HG03575 (cell line): ENCODE measurements around the gene BABAM1.

ENCODE experiments used
- ATAC-seq: cut with Tn5 transposase; IDR thresholded peaks from one replicate; pipeline ENCODE4 v1.9.1; 2021; ENCODE audit not compliant: unreplicated experiment, insufficient number of reproducible peaks, low FRiP score; ENCODE audit errors: extremely low read depth

The BABAM1 gene

DNA sequence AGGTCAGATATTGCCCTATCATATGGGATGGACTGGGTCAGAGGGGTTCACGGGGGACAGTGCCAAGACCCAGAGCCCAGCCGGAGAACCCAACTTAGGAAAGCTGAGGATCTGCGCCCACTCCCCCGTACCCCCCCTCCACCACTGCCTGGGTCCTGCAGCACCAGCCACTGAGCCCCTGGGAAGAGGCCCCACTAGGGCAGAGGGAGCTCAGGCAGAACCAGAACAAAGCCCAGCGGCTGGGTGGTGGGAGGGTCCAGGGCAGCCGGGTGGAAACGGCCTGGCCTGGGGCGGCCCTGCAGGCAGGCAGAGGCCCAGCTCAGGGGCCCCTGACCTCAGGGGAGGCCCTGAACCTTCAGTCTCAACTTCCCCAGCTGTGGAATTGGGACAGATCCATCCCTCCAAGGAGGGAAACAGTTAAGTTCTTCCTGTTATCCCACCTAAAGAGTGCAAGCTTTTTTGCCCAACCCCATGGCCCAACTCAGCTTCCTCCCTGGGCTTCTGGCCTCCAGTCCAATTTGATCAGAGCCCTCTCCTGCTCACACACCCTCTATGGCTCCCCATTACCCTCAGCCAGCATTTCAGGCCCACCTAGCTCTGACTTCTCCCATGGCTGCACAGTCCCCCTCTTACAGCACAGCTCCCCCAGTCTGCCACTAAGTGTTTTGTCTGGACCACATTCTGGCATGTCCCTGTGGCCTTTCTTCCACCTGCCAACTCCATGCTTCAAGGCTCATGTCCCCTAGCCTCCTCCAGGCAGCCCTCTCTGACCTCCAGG is 24.6 kb upstream of the BABAM1 start:
- no peak for ATAC-seq

DNA sequence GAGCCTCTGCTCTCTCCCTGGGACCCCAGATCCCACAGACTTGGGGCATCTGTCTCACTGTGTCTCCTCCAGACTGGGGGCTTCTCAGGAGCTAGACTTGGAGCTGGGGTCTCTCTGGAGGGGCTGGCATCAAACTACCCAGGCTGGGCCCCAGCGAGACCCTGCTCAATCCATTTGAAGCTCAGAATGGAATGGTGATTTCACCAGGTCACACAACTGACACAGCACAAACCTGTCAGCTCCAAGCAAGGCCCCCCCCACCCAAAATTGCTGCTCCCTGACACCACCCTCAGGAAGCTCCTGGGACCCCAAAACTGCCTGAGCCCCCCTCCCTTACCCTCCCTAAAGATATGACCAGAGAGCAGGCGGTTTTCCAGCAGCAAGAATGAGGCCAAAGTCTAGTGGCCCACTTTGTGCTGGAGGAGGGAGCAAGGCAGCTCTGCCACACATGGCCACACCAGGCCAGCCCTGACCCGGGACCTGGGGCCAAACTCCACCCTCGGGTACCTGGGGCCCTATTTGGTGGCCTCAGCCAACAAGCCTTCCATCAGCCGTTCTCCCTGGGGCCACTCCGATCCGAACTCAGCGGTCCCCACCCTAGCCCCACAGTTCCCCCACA is 23.9 kb upstream of the BABAM1 start:
- ATAC-seq, result no peak

DNA sequence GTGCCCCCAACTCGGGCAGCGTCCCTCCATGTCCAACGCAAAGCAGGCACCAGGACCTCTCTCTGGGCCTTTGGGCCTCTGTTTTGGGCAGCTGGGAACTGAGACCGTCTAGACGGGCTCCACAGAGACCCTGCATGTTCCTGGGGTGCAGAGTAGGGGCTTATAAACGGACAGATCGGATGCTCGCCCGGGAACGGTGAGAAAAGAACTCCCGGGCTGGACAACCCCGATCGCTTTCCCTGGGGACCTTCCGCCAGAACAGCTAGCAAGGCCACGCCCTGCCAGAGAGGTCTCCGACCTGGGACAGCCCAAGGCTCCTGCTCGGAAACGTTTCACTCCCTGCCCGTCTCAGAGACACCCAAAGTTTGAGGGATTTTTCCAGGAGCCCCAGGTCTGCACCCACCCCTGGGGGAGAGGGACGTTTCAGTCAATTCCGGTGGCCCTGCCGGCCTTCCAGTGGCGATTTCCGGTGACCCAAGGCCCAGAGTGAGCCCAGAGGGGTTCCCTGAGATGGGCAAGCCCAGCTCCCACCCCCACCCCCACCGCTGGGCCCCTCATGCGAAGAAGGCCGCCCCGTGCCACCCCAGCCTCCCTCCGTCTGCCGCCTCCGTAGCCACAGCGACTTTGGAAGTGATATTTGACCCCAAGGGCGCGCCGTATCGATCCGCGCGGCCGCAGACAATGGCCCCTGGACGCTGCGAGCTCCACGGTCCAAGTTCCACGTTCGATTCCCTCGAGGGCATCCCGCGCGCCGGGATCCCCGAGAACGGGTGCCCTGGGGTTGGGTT is 23.2 kb upstream of the BABAM1 start:
- no peak for ATAC-seq

DNA sequence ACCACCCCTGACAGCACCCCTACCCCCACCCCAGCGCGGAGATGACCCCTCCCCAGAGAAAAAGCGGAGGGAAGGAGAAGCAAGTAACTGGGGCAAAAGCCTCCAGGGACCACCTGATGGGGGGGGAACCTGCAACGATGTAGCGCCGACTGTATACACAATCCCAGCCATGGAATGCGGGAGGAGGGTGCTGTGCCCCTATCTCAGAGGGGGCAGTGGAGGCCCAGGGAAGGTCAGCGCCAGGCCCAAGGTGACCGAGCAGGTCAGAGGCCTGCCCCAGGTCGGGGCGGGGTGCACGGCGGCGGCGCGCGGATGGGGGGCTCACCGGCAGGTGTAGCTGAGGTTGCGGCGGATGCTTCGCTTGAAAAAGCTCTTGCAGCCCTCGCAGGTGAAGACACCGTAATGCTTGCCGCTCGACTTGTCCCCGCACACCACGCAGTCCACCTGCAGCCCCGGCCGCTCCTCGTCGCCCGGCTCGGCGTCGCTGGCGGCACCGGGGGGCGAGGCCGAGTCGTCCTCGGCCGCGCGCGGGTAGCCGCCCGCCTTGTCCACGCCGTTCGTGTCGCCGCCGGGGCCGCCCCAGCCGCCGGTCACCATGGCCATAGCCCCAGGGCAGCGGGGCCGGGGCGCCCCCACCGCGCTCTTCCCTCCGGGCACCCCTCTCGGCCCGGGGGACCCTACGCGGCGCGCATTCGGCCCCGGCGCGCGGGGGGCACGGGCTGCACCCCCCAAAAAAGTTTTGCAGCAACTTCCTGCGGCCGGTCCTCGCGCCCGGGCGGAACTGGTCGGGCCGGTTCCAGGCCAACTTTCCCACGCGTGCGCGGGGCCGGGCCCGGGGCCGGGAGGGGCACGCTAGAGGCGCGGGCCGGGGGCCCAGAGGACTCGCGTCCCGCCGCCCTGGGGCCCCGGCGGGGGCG is 22.4 kb upstream of the BABAM1 start:
- no peak for ATAC-seq

DNA sequence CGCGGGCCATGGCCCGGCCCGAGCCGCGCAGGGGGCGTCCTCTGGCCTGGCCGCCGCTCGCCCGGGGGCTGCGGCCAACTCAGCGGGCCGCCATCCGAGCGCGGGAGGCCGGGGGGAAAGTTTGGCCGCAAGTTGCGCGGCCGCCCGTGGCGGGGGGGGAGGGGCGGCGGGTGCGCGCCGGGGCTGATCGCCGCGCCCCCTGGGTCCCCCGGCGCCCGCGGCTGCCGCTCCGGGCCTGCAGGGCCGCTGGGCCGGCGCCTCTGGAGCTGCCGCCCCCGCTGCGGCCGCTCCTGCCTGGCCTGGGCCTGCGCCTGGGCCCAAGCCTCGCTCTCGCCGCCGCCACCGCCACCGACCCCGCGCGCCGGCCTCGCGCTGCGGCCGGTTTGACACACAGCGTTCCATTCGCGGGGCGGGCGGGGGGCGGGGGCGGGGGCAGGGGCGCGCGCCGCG is 21.7 kb upstream of the BABAM1 start, which contains the start of gene NR2F6:
NR2F6 (minus strand) TSS at position 385 of the 450 bp plus-strand sequence. CDS start 699 bp downstream, outside the sequence.
- ATAC-seq, result no peak

DNA sequence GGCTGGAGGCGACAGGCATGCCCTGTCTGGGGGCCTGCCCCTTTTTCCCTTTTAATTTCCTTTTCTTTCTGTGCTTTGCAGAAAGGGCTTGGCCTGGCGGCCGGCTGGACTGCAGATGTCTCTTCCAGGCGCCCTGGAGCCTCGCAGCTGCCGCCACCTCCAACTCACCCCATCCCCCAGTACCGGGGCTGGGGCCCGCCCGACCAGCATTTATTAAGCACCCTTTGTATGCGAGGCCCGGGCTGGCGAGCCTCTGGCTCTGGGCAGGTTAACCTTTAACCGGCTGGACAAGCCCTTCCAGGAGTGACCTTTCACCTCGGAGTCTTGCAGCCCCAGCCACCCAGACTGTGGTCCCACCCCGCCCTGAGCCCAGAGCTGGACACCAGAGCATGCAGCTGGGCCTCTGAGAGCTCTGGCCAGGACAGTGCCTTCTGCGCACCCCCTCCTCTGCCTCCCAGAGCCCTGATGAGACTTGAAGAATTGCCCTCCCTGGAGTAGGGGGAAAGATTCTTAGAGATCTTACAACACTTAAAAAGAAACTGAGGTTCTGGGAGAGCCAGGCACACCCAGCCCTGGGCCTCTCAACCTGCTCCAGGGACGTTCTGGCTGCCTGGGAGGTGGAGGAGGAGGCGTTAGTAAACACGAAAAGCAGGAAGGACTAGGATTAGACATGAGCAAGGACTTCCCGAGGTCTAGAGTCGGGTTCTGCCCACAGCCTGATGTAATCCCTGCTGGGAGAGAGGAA is 20.4 kb upstream of the BABAM1 start:
- no peak for ATAC-seq

DNA sequence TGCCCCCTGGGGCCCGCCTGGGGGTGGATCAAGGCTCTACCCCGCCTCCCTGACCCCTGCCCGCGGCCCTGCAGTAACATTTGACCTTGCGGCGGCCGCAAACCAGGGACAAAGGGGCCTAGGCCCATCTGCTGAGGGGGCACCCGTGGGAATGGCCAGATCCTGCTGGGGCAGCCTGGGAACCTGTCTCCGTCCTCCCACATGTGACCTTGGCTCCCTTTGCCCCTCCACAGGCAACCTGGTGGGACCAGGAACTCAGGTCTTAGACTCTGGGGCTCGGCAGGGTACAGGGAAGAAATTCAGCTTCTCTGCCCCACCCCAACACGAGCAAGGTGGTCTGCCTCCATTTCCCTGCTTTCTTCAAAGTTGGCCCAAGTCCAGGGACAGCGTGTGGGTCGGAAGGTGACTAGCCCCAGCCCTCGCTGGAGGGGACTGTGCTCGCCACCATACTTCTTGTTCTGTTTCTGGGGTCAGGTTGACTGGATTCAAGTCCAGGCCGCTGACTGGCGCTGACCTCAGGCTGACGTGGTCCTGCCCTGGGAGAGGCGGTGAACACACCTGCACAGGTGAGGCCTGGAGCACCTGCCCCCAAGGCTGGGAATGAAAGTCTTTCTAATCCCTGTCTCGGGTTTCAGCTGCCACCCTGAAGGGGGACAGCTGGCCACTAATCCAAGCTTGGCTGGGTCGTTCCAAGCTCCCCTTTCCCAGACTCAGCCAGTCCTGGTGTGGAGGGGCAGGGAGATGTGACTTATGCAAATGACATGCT is 19.0 kb upstream of the BABAM1 start:
- ATAC-seq, result no peak

DNA sequence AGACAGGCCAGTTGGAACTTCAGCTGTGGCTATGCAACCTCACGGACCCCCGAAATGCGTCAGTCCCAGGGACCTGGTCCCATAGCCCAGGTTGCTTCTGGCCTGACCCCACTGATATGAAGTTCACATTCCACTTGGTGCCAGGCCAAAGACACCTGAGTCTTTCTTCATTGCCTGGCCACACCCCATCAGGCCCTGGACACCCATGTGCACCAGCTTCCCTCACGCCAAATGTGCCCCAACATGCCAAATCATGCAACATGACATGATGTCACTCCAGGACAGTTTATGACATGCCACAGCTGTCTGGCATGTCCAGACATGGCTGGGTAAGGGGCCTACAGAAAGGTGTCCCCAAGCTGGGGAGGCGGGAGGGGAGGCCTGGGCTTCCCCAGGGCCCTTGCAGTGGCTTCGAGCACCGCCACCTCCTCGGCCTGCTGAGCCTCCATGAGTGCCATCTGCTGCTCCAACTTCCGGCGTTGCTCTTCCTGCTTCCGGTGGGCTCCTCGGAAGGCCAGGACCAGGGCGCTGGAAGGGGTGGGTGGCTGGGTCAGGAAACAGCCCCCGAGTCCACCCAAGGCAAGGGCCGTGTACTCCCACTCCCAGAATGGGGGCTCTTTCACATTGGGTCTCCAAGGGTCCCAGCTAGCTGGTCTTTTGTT is 17.2 kb upstream of the BABAM1 start:
- no peak for ATAC-seq

DNA sequence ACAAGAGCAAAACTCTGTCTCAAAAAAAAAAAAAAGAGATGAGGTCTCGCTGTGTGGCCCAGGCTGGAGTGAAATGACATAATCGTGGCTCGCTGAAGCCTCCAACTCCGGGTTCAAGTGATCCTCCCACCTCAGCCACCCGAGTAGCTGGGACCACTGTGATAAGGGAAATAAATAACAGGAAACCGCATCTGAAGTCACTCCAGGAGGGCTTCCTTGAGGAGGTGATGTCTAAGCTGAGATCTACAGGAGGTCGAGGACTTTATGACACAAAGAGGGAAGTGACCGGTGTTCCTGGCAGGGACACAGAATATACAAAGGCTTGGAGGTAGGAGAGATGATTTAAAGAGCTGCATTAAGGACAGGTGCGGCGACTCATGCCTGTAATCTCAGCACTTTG is 12.6 kb upstream of the BABAM1 start:
- ATAC-seq, result no peak

DNA sequence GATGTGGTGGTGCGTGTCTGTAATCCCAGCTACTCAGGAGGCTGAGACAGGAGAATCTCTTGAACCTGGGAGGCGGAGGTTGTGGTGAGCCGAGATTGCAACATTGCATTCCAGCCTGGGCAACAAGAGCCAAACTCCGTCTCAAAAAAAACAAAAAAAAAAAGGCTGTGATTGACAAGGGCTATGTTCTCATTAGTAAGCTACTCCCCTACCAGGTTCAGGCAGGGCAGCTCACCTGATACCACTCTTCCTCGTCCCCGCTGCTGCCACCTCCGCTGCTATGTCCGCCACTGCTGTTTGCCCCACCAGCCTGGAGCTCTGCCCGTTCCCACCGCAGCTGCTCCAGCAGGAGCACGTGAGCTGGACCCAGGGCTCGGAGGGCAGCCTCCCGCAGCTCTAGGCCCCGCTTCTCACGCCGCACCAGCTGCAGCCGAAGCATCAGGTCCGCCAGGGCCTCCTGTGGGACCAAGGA is 12.1 kb upstream of the BABAM1 start:
- no peak for ATAC-seq

DNA sequence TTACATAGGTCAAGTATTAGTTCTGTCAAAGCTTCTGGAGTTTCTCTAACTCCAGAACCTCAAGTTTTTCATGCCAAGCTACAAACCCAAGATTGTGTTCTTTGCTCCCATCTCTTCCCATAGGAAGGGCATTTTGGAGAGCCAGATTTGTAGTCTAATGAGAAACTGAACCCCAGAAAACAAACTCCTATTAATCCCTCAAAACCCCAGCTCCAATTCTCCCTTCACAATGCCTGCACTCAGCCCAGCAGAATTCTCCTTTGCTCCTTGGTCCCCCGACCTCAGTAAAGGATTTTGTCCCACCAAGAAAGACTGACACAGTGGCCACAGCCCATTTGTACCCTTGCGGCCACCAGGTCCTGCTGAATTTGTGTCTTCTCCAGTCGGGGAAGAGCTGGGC is 11.1 kb upstream of the BABAM1 start:
- ATAC-seq, result no peak

DNA sequence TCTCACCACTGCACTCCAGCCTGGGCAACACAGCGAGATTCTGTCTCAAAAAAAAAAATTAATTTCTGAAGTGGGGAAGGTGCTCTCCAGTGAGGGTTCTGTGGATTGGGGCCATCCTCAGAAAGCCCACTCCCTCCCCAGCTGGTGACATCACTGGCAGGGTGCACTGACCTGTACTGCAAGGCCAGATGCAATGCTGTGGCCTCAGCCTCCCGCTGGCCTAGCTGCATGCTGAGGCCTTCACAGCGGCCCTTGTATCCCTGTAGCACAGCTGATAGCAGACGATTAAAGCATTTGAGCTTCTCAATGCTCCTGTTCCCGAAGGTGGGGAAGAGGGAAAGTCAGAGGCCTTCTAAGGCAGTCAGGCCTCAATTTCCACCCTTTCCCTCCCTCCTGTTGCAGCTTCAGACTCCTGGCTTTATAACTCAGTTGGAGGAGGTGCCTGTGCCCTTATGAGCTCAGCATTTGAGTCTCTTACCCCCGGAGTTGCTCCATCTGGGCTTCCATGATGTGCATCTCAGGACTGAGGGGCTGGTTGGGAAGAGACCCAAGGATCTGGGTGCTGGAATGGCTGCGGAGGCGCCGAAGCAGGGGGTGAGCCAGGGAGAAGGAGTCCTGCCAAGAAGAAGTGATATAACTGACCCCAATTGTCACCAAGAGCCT is 8.0 kb upstream of the BABAM1 start:
- no peak for ATAC-seq

DNA sequence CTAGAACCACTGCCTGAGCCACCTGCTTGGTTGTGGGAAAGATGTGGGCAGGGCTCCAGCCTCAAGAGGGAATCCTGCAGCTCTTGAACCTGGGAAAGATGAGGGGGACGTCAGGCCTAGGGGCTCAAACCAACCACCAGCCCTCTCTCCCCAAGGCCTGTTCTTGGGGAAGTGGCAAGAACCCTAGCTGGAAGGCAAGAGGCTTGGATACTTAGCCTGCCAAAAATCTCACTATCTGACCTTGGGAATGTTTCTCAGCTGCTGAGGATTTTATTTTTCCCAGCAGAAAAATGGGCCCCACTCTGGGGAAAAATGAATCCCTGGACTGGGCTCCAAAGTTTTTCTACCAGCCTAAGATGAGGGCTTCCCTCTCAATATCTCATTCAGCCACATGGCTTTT is 7.3 kb upstream of the BABAM1 start:
- no peak for ATAC-seq

DNA sequence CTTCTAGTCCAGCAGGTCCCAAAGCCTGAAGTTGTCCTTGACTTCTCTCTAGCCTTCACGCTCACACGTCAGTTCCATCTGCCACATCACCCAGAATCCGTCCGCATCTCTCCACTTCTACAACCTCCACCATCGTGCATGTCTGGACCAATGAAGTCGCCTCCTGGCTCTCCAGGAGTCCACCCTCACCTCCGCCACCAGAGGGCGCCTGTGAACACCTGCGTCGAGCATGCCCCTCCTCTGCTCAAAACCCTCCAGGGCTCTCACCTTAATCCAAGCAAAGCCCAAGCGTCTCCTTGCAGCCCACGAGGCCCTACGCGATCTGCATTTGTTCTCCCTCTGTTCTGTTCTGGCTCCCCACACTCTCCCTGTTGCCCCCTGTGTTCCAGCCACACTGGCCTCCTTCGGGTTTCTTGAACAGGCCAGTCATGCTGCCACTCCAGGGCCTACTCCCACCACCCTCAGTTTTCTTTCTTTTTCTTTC is 6.4 kb upstream of the BABAM1 start:
- no peak for ATAC-seq

DNA sequence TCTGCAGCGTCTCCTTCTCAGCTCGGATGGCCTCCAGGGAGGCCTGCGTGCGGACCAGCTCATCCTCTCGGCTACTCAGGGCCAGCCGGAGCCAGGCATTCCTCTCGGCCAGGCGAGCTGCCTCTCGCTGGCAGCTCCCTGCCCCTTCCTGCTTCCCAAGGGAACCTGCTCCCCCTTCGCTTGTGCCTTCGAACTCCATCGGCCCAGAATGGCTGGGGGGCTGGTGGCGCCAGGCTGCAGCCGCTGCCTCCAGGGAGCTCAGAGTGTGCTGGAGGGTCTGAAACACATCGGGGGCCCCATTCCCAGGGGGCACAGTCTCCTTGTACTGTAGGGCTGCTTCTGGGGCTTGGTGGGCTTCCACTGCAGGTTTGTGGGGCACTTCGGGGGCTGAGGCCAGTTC is 4.7 kb upstream of the BABAM1 start:
- ATAC-seq, result no peak
